Aorta (tissue), 5 donors: ENCODE results near the gene TEDC1. TPM values are rescaled to one million over a fixed set of nuclear protein-coding genes. Genes with fewer than 3 reads are reported as not detected.

Experiments used
- ATAC-seq: fragments of 200-7000 bp; cut with Tn5 transposase; one replicate; pipeline ENCODE4 v1.9.1; 2022; ENCODE audit warnings: moderate library complexity; ENCODE audit not compliant: low FRiP score
- DNase-seq, 2 donors: peaks; one replicate each; pipeline ENCODE4 v3.0.0-alpha.2; 2020
- H3K27ac ChIP-seq, 2 donors: one replicate each; pipeline ENCODE4 v1.5.1; 2013; ENCODE audit warnings: low read length in 2 of 2, mild to moderate bottlenecking in 2 of 2, moderate library complexity in 2 of 2, control low read depth in 1 of 2, inconsistent platforms in 1 of 2, low read depth in 1 of 2
- H3K27me3 ChIP-seq, 2 donors: one replicate each; pipeline ENCODE4 v1.6.1; 2013; ENCODE audit warnings: control low read depth in 1 of 2, low read length in 1 of 2, mild to moderate bottlenecking in 1 of 2, moderate library complexity in 1 of 2; ENCODE audit not compliant: insufficient read depth in 2 of 2, control insufficient read depth in 1 of 2
- H3K36me3 ChIP-seq, 2 donors: one replicate each; pipeline ENCODE4 v1.6.1; 2013; ENCODE audit warnings: control low read depth in 1 of 2, low read length in 1 of 2, mild to moderate bottlenecking in 1 of 2; ENCODE audit not compliant: insufficient read depth in 2 of 2, control insufficient read depth in 1 of 2
- H3K4me1 ChIP-seq, 2 donors: one replicate each; pipeline ENCODE4 v1.6.1; 2013; ENCODE audit warnings: low read length in 2 of 2, control low read depth in 1 of 2, mild to moderate bottlenecking in 1 of 2, moderate library complexity in 1 of 2; ENCODE audit not compliant: insufficient read depth in 2 of 2, control insufficient read depth in 1 of 2
- H3K4me3 ChIP-seq, 2 donors: one replicate each; pipeline ENCODE4 v1.5.1; 2013; ENCODE audit warnings: low read length in 2 of 2, control low read depth in 1 of 2, mild to moderate bottlenecking in 1 of 2
- H3K9me3 ChIP-seq: one replicate; pipeline ENCODE4 v1.6.1; 2013; ENCODE audit warnings: mild to moderate bottlenecking, low read length; ENCODE audit not compliant: control insufficient read depth
- WGBS, 2 donors: extraction: QIAGEN DNeasy Blood & Tissue Kit; methylation state at CpG; one replicate each; pipeline ENCODE4 v1.1.7; 2013; 5-methylcytosine and 5-hydroxymethylcytosine counted together
- intact Hi-C, 2 donors: fragments of 100-400 bp; cut with DNase I; formaldehyde crosslinking; loops; one replicate each; pipeline versions ENCODE4 v1.14.2 to v1.15.0; 2022
- polyA plus RNA-seq, 2 donors: library from polyadenylated mRNA; stranded (reverse); fragments of 200-250 nt; gene quantifications; one replicate each; pipeline ENCODE4 v1.2.3, GENCODE V29; 2013
- total RNA-seq, 2 donors: library from RNA; stranded (reverse); fragmentation: NEBNext Ultra II Directional; extraction: Animal tissue kit (Norgen Biotek cat#: 25700); gene quantifications; one replicate each; pipeline ENCODE4 v1.2.1, GENCODE V29; 2021
- donor health status: healthy with polysubstance abuse.
- donor health status: Bipolar disorder and iron deficiency.
- donor health status: DM: no; HTN: no; CAD: no.
- donor health status: DM: no; HTN: no; CAD: no.
- donor health status: DM: yes; HTN: yes; CAD: no.

TEDC1 gene
- total and polyA plus RNA-seq, 4 donors, result 8.6 to 33.8 (median 20.1) TPM

DNA sequence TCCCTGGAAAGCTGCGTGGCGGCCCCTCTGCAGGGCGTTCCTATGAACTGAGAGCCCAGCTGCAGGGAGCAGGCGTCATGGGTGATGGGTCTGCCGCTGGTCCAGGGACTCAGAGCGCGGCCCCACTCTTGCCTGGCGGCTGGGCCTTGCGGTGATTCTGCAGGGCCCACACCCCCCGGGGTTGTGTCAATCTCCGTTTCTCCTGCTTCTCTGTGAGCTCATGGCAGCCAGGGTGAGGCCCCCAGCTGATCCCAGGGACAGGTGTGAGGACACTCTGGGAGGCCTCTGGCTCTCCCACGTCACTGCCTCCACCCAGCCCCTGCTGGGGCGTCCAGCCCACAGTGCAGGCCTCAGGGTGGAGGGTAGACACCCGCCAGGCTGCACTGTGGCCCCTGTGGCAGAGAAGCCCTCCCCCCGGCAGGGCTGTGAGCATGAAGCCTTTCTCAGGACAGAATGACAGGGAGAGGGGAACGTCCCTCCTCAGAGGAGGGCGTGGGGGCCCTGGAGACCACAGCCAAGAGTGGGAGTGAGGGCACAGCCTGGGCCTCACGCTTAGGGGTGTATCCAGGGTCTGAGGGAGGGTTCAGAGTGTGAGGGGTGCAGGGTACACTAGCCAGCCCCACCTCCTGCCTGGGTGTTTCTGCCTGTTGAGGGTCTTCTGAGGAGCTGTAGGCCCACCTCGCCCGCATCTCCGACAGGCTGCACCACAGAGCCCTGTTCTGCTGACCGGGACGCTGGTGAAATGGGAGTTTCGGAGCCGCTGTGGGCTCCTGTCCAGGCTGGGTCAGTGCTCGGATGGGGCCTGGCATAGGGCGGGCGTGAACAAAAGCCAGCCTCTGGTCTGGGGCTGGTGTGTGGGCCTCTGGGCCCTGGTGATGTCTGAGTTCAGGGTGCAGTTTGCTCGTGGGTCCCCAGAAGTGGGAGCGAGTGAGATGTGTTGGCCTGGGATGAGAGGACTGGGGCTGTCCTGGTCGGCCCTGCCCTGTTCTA lies 43.1 kb upstream of the TEDC1 start:
- no peaks in the 10 kb centered on the region for H3K27me3 ChIP-seq
- no peak overlapping the region for H3K4me3 ChIP-seq
- H3K27ac ChIP-seq, result no peak overlapping the region
- H3K9me3 ChIP-seq, result no peaks in the 10 kb centered on the region
- peak; percentile 10 for ATAC-seq
- intact Hi-C loops, result loop anchor here (2.0 to 10.0 kb wide), 4 partner anchors 41 to 79 kb away; partner anchors contain the start of genes TEDC1 (in 1 of the 2) and TMEM121 (in 1 of the 2)
- peaks cover 0 to 1% of the 10 kb centered on the region in 2 donors for H3K36me3 ChIP-seq
- no peaks in the 10 kb centered on the region for H3K4me1 ChIP-seq
- 78 to 79% methylated on average over 31 of the region's 31 CpGs for whole genome bisulfite sequencing, 2 donors
- DNase-seq, result no peak

DNA sequence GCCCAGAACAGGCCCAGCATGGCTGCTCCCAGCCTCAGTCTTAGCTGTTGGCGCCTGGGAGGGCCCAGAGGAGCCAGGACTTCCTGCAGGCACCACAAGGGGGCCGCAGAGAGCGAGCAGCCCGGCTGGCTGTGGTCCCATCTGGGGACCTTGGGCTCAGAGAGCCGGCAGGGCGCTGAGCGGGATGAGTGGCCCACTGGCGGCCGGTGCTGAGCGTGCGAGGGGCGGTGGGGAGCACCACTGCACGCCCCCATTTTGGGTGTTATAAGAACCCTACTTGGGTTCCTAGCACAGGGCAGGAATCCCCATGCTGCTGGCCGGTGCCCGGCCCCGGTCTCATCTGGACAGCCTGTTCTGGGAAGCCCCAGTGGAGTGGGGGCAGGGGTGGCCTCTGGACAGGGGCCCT lies 42.3 kb upstream of the TEDC1 start:
- H3K27me3 ChIP-seq, result no peaks in the 10 kb centered on the region
- H3K36me3 ChIP-seq, result peaks cover 0 to 2% of the 10 kb centered on the region in 2 donors
- ATAC-seq (peak; percentile 88), DNase-seq (peak; percentile 76 to 94)
- H3K4me1 ChIP-seq, result no peaks in the 10 kb centered on the region
- no peaks in the 10 kb centered on the region for H3K9me3 ChIP-seq
- intact Hi-C loops, result loop anchor here (2.0 to 10.0 kb wide), 4 partner anchors 40 to 79 kb away; partner anchors contain the start of genes TEDC1 (in 1 of the 2) and TMEM121 (in 1 of the 2)
- H3K4me3 ChIP-seq, result no peak overlapping the region
- no peak overlapping the region for H3K27ac ChIP-seq
- WGBS, 2 donors, result 11 to 12% methylated on average over 16 of the region's 16 CpGs

DNA sequence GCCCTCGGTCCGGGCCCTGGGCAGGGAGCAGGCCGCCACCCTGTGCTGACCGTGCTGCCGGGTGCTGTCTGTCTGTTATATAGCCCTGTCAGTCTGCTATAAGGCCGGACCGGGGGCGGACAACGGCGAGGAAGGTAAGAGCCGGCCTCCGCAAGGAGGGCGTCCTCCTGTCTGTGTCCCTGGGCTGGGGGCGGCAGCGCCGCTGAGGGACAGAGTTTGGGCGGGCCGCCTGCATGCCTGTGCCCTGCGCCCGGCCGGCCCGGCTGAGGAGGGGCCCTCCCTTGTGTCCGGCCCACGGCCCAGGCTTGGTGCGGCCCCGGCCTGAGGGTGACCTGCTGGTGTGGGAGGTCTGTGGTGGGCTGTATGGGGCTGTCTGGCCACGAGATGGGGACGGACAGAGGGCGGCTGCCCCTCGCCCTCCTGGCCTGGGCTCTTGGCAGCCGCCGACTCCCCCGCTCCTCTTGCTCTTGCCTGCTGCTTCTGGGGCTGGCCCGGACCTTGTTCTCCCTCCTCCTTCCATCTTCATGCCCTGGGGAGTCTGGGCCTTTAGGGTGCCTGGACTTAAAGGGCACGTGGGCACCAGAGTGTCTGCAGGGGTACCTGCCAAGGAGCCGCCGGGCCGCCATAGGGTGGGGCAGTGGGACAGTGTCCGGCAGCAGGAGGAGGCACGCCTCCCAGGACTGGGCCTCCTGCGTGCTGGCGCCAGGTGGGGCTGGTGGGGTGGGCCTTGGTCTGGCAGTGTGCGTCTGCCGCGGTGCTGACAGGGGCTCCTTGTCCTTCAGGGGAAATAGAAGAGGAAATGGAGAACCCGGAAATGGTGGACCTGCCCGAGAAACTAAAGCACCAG lies 41.5 kb upstream of the TEDC1 start:
- no peaks in the 10 kb centered on the region for H3K9me3 ChIP-seq
- WGBS, 2 donors, result 88 to 91% methylated on average over 36 to 47 of the region's 47 CpGs
- no peak overlapping the region for H3K4me3 ChIP-seq
- H3K27ac ChIP-seq, result no peak overlapping the region
- ATAC-seq (peak; percentile 31), DNase-seq (no peak)
- H3K36me3 ChIP-seq, result peaks cover 0 to 2% of the 10 kb centered on the region in 2 donors
- intact Hi-C loops, result loop anchor here (2.0 to 10.0 kb wide), 4 partner anchors 39 to 78 kb away; partner anchors contain the start of genes TEDC1 (in 1 of the 2) and TMEM121 (in 1 of the 2)
- no peaks in the 10 kb centered on the region for H3K4me1 ChIP-seq
- no peaks in the 10 kb centered on the region for H3K27me3 ChIP-seq

DNA sequence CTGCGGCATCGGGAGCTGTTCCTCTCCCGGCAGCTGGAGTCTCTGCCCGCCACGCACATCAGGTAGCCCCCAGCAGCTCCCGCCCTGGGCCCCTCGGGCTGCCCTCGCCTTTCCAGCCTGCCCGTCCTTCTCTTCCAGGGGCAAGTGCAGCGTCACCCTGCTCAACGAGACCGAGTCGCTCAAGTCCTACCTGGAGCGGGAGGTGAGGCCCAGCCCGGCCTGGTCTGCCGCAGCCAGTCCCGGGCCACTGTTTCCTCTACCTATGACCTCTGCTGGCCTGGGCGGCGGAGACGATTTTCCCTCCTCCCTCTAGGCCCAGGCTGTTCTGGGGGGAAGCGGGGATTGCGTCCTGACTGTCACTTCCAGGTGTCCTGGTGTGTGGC lies 40.9 kb upstream of the TEDC1 start:
- Histone ChIP-seq H3K9me3 (no peaks in the 10 kb centered on the region), H3K27me3 (no peaks in the 10 kb centered on the region), H3K4me1 (no peaks in the 10 kb centered on the region), H3K4me3 (no peak overlapping the region), H3K27ac (no peak overlapping the region), H3K36me3 (peaks cover 0 to 2% of the 10 kb centered on the region in 2 donors)
- no peak for ATAC-seq
- DNase-seq, result no peak
- WGBS, 2 donors, result 87 to 90% methylated on average over 22 of the region's 22 CpGs
- intact Hi-C loops, result no loop called here

DNA sequence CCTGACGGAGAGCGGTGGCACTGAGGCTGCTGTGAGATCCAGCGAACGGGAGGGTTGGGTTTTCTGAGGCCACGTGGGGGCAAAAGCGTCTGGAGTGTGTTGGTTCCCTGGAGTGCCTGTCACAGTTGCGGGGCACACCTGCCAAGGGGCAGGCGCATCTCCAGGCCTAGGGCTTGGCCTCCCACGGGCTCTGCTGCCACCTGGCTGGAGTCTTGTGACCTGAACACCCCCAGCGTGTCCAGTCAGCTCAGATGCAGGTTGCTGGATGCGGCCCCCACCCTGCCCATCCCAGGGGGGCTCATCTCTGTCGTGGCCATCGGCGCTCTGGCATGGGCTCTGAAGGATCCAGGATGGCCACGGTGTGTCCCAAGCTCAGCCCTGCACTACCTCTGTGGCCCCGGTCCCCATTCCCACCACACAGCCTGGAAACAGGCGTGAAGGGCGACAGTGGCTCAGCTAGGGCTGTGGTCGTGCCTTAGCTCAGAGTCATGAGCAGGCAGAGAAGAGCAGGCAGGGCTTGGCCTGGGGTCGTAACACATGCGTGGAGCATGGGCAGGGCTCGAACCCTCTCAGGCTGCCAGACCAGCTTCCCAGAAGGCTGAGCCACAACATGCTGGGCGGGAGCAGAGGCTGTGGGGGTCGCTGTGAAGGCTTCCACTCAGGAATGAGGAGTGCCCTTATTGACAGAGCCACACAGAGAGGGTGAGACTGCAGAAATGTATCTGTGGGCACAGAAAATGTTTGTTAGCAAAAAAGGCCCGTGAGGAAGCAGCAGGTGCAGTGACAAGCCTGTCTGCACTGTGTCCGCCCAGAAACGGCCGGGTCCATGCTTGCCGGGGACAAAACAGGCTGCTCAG lies 40.0 kb upstream of the TEDC1 start:
- H3K36me3 ChIP-seq, result peaks cover 0 to 2% of the 10 kb centered on the region in 2 donors
- H3K27ac ChIP-seq, result no peak overlapping the region
- H3K4me1 ChIP-seq, result no peaks in the 10 kb centered on the region
- 87 to 91% methylated on average over 29 of the region's 29 CpGs for WGBS, 2 donors
- ATAC-seq (no peak), DNase-seq (no peak)
- no peak overlapping the region for H3K4me3 ChIP-seq
- H3K27me3 ChIP-seq, result no peaks in the 10 kb centered on the region
- no peaks in the 10 kb centered on the region for H3K9me3 ChIP-seq
- intact Hi-C loops, result no loop called here

DNA sequence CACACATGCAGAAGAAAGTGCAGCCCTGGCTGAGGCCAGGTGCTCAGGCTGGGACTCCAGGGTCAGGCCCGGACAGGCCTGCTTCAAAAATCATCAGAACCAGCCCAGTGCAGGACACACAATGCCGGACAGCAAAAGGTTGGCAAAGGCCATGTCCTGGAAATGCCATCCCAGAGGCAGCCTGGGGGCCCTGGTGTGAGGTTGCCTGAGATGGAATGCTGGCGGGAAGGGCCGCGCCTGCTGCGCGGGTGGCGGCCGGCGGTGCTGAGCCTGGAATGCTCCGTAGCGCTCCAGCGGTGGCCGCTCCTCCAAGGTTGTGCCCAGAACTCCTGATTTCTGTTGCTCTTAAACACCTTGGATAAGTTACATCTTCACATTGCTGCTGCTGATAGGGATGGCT lies 38.1 kb upstream of the TEDC1 start:
- H3K27me3 ChIP-seq, result no peaks in the 10 kb centered on the region
- peaks cover 0 to 2% of the 10 kb centered on the region in 2 donors for H3K36me3 ChIP-seq
- ATAC-seq (no peak), DNase-seq (no peak)
- intact Hi-C loops, result no loop called here
- whole genome bisulfite sequencing, 2 donors, result 90 to 93% methylated on average over 13 to 14 of the region's 14 CpGs
- no peak overlapping the region for H3K4me3 ChIP-seq
- H3K4me1 ChIP-seq, result no peaks in the 10 kb centered on the region
- no peaks in the 10 kb centered on the region for H3K9me3 ChIP-seq
- H3K27ac ChIP-seq, result no peak overlapping the region

DNA sequence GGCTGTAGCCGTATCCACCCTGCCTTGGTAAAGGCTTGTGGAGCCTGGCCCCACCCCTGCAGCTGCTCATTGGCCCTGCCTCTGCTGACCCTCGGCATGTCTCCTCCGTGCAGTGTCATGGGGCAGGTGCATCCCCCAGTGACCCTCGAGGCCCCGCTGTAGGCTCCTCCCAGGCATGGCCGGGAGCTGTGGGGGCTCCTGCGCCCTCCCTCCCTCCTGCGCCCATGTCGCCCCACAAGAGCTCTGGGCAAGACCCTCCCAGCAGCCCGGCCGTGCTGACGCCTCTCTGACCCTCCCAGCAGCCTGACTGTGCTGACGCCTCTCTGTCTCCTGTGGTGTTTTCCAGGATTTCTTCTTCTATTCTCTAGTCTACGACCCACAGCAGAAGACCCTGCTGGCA lies 37.2 kb upstream of the TEDC1 start:
- Histone ChIP-seq H3K27me3 (no peaks in the 10 kb centered on the region), H3K4me3 (no peak overlapping the region), H3K36me3 (peaks cover 0 to 2% of the 10 kb centered on the region in 2 donors), H3K4me1 (no peaks in the 10 kb centered on the region), H3K27ac (no peak overlapping the region), H3K9me3 (no peaks in the 10 kb centered on the region)
- intact Hi-C loops, result no loop called here
- no peak for ATAC-seq
- DNase-seq, result no peak
- WGBS, 2 donors, result 88 to 93% methylated on average over 11 to 14 of the region's 14 CpGs
